Activated CD4-positive, alpha-beta T cell treated with anti-CD3 and anti-CD28 coated beads, Interleukin-2, amount 50 U/mL, for 16 hours (primary cell): ENCODE data around the gene BRD3OS.

Experiments used
- DNase-seq: peaks from one replicate; pipeline ENCODE4 v3.0.0-alpha.2; 2020

BRD3OS gene

GRCh38 chr9:134053941-134054761 is 28.9 kb downstream of the BRD3OS start:
- no peak for DNase-seq

- no peak for DNase-seq
Measured at GRCh38 chr9:134054891-134055811, 29.9 kb downstream of the BRD3OS start.

GRCh38 chr9:134055981-134056461 is 30.7 kb downstream of the BRD3OS start:
- DNase-seq = no peak

GRCh38 chr9:134056483-134057306 is 31.4 kb downstream of the BRD3OS start:
- DNase-seq = no peak

GRCh38 chr9:134057307-134057657 is 32.0 kb downstream of the BRD3OS start:
- DNase-seq = no peak

GRCh38 chr9:134057751-134058701 is 32.7 kb downstream of the BRD3OS start:
- DNase-seq = no peak

GRCh38 chr9:134058716-134059115 is 33.4 kb downstream of the BRD3OS start:
- DNase-seq = no peak

- no peak for DNase-seq
Measured at GRCh38 chr9:134059188-134059641, 33.9 kb downstream of the BRD3OS start.

GRCh38 chr9:134059661-134060395 is 34.5 kb downstream of the BRD3OS start:
- DNase-seq = peak; percentile 28

- no peak for DNase-seq
Measured at GRCh38 chr9:134060546-134060945, 35.3 kb downstream of the BRD3OS start.

GRCh38 chr9:134061019-134061687 is 35.9 kb downstream of the BRD3OS start:
- DNase-seq = no peak

- no peak for DNase-seq
Measured at GRCh38 chr9:134061688-134062371, 36.5 kb downstream of the BRD3OS start.

GRCh38 chr9:134062461-134063087 is 37.3 kb downstream of the BRD3OS start:
- DNase-seq = no peak

- no peak for DNase-seq
Measured at GRCh38 chr9:134063088-134063570, 37.8 kb downstream of the BRD3OS start.

- DNase-seq = no peak
Measured at GRCh38 chr9:134063571-134064450, 38.5 kb downstream of the BRD3OS start.

GRCh38 chr9:134064711-134065110 is 39.4 kb downstream of the BRD3OS start:
- no peak for DNase-seq

GRCh38 chr9:134065612-134066419 is 40.5 kb downstream of the BRD3OS start:
- peak; percentile 92 for DNase-seq
